Inferior parietal cortex (tissue), 1 donor: Measurements from ENCODE around the gene HNRNPCL2.
"Not testable (repeated sequence)": the region's sequence is repeated elsewhere in the genome, so short reads cannot be mapped to it uniquely, and the experiment has no call there.

Experiments
- DNase-seq: peaks from one replicate; pipeline ENCODE4 v3.0.0-alpha.2; 2016; ENCODE audit errors: extremely low spot score

Gene HNRNPCL2

GRCh38 chr1:13116754-13117153 is at the start of gene HNRNPCL2:
HNRNPCL2 (minus strand) TSS chr1:13116854; CDS start chr1:13116400, 454 bp downstream.
- not testable (repeated sequence) for DNase-seq

- DNase-seq: not testable (repeated sequence)
These were observed 48.9 kb upstream of the HNRNPCL2 start, which contains the start of gene HNRNPCL4 for GRCh38 chr1:13165531-13165930. HNRNPCL4 (minus strand) TSS chr1:13165631; CDS start chr1:13165467, 164 bp downstream.

- DNase-seq: not testable (repeated sequence)
These were observed 39.3 kb upstream of the HNRNPCL2 start, which contains the start of gene PRAMEF26 for GRCh38 chr1:13155909-13156308. PRAMEF26 (minus strand) TSS chr1:13156009; CDS start chr1:13153095, 2,914 bp downstream.

GRCh38 chr1:13070474-13070873 is 46.2 kb downstream of the HNRNPCL2 start, which contains the start of gene PRAMEF25:
PRAMEF25 (plus strand) TSS chr1:13070774; CDS start chr1:13073694, 2,920 bp downstream.
- not testable (repeated sequence) for DNase-seq
